Posterior cingulate gyrus (tissue), 11 donors: ENCODE measurements around the gene ATG13.

Experiments used
- DNase-seq, 10 donors: peaks; one replicate each; pipeline versions ENCODE4 v3.0.0 to v3.0.0-alpha.2; 2020 to 2021; ENCODE audit warnings: mixed read lengths in 3 of 10
- intact Hi-C: fragments of 100-400 bp; cut with DNase I; formaldehyde crosslinking; loops from one replicate; pipeline ENCODE4 v1.15.1; 2023

Gene ATG13

DNA sequence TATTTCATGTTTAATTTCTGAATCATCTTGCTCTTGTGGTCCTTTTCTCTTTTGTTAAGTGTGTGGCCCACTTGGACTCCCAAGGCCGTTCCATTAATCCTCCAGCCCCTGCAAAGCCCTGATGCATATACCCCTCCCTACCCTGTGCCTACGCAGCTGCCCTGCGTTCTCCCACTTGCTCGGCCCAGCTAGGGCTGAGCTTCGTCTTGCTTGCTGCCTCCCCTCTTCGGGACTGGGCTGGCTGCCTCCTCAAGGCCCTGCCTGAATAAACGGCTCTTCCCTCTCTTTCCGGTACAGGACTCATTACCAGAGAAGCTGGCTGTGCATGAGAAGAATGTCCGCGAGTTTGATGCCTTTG is 54.6 kb downstream of the ATG13 start:
- intact Hi-C loops = no loop called here
- peak in 2 of 10 donors; percentile 31 to 37 for DNase-seq

GRCh38 chr11:46672381-46672839 is 55.1 kb downstream of the ATG13 start:
- DNase-seq = peak in 2 of 10 donors; percentile 58 to 73
- intact Hi-C loops = no loop called here

DNA sequence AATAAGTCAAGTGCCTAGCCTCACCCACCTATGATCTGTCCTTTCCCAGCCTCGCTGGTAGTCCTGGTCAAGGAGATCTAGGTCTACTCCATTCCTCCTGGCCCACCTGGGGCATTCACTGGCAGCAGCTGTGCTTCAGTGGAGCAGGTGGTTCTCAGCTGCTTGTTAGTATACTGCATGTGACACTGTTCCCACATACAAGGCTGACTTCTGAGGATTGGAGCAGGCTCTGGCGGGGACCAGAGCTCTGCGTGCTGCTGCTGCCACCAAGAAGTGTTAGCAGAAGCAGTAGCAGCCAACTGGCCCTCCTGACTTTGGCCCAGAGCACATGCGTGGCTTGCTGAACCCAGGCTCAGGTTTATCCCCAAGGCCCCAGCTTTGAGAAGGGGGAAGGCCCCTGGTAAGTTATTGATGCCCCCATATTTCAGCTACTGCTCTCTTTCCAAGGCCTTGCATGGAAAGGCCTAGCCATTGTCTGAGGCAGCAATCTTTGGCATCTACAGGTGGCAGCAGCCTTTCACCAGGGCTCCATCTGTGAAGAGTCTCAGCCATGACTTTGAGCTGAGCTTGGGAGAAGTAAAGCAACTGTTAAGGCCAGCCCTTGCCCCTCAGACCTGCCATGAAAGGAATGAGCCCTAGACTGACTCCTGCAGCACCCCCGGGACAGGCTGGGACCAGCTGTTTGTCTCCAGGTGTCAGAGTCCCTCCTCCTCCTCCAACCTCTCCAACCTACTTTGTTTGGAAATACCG is 56.5 kb downstream of the ATG13 start:
- intact Hi-C loops = no loop called here
- DNase-seq = peak in 2 of 10 donors; percentile 48 to 75

DNA sequence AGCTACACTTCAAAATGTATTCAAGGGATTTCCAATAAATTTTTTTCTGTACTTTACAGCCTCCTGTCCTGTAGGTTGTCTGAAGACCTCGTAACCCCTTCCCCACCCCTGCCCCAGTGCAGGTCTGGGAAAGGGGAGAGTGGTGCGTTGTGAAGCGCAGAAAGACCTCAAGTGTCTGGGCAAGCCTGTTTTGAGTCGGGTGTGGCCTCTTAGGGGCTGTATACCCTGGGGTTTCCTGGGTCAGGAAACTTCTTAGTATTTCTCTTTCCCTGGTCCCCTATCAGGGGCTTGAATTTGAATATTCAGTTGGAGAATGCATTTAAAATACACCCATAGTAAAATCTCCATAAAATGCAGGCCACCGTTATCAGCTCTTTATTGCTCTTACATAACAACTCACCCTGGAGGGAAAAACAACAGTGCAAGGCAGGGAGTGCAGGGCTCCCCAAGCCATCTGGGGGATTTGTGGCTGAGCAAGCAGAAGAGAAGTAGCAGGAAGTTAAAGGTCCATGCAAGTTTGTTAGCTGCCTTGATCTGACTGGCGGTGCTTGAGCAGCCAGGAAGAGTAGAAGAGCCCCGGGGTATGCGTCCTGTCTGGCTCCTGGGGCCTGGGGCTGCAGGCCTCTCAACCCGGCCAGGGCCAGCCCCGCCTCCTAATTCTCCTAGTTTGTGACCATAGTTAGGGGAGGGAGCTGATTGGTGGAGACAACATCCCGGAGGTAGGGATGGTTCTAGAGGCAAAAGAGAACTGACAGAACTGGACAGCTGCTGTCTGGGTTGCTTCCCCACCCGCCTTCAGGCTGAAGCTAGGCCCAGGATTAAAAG is 57.3 kb downstream of the ATG13 start:
- intact Hi-C loops = no loop called here
- DNase-seq = peak in 1 of 10 donors; percentile 41

DNA sequence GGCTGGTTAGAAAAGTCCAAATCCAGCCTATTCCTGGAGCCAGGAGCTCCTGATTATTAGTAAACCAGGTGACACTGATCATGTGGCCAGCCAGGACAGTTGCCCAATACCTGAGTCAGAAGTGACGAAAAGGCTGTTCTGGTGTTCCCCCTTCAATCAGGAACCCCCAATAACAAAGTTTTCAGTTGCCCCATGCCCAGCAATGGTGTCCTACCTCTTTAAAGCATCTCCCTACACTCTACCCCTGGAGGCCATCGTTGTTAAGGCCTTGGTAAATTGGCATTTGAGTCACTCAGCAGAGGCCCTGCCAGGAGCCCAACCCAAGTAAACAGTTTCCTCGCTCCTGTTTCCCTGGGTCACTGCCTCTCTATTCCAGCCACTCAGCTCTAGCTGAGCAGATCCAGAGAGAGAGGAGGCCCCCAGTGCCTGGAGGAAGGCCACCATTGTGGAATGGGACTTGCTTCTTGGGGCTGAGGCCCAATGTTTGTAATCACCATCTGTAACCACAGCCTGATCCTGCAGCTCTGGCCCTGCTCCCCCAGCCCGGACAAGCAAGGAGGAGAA is 58.0 kb downstream of the ATG13 start:
- peak in 3 of 10 donors; percentile 30 to 88 (median 72) for DNase-seq
- intact Hi-C loops = no loop called here

DNA sequence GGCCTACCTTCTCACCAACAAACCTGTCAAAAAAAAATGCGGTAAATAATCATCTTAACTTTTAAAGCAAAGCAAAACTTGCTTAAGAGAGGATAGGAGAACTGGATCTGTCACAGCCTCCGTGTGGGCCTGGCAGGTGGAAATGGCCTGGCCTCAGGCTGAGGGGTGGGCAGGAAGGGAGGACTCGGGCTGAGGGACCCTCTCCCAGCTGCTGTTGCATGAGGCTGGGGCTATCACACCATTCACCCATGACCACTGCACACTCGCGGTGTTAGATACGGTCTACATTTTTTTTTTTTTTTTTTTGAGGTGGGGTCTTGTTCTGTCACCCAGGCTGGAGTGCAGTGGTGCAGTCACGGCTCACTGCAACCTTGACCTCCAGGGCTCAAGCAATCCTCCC is 58.6 kb downstream of the ATG13 start:
- DNase-seq = peak in 1 of 10 donors; percentile 58
- intact Hi-C loops = no loop called here

DNA sequence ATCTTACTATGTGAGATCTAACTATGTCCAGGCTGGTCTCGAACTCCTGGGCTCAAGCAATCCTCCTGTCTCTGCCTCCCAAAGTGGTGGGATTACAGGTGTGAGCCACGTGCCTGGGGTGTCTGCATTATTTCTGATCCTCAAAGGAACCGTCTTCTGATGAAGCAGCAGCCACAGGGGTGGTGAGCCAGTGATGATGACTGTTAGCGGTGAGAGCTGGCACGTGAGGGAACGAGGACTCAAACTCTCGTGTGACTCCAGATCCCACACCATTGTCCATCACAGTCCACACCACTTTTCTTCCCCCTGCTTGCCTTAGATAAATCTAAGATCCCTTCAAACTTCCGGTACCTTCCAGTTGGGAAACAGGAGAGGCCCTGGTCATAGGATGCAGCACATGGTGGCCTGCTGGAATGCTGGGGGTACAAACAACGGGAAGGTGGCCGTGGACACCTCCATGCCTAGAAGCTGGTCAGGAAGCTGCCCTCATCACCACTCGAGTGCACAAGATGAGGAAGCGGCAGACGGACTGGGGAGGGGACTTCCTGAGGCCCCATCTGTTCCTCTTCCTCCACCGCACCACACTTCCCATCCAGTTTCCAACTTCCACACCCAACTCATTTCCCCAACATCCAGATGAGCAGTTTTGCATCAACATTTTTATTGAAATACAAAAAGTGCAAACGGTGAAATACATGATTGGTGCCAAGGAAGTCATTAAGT is 59.2 kb downstream of the ATG13 start:
- intact Hi-C loops = no loop called here
- DNase-seq = peak in 2 of 10 donors; percentile 65 to 78

DNA sequence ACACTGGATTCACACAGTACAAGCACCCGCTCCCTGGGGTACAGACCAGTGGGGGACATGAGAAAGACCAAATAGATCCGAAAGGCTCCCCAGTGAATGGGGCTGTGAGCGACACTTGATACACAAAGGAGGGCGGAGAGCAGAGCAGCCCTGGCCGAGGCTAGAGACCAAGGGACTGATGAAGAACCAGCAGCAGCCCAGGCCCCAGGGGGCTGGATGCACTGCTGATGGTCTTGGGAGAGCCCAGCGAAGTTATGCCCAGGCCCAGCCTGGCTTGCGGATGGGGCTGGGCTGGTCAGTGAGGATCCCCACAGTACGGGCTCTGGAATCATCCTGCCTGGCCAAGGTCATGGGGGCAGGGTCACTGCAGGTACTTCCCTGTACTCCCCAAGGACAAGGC is 59.8 kb downstream of the ATG13 start:
- DNase-seq = peak in 2 of 10 donors; percentile 42 to 72
- intact Hi-C loops = no loop called here

GRCh38 chr11:46677991-46678740 is 60.8 kb downstream of the ATG13 start:
- intact Hi-C loops = no loop called here
- DNase-seq = peak in 1 of 10 donors; percentile 66

- intact Hi-C loops = no loop called here
- DNase-seq = peak in 2 of 10 donors; percentile 36 to 49
Observed at GRCh38 chr11:46678741-46679130, 61.4 kb downstream of the ATG13 start.

DNA sequence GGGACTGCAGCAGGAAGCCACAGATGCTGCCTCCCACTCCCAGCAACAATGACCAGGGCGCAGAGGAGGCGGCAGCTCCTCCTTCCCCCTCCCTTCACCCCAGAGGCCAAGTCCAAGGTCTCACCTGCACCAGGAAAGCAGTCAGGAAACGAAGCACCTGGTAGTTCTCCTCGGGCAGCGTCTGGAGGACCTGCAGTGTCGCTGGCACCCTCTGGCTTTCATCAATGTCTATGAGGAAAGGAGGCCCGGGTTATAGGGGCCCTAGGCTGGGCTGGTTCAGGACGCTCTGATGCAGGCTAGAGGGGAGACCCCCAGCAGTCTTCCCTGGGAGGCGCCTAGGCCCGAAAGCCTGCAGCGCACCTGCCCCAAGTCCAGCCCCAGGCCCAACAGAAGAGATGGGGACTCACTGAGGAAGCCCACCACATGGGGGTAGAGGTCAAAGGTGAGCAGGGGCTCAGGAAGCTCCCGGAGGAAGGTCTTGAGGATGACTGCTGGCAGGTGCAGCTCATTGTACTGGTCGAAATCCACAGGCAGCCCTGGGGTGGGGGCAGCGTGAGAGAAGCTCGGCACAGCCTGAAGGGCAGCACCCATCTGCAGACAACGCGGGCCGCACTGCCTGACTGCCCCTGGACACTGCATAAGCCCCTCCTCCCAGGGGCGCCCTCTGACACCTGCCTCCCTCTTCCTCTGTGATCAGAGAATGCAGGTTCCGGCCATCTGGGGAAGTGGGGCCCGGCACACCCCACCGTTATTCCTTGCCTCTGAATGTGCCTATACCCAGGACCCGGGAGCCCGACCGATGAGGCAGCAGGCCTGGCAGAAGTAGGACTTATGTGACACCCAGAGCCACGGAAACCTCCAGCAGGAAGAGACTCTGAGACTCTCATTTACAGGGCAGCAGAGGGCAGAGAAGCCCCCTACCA is 62.1 kb downstream of the ATG13 start:
- intact Hi-C loops = no loop called here
- peak in 2 of 10 donors; percentile 74 to 82 for DNase-seq

- DNase-seq = peak in 2 of 10 donors; percentile 45 to 71
- intact Hi-C loops = no loop called here
Observed at GRCh38 chr11:46680164-46680760, 62.9 kb downstream of the ATG13 start.

GRCh38 chr11:46680815-46681214 is 63.5 kb downstream of the ATG13 start:
- intact Hi-C loops = no loop called here
- DNase-seq = peak in 2 of 10 donors; percentile 68 to 79

- DNase-seq = peak in 2 of 10 donors; percentile 51 to 71
- intact Hi-C loops = no loop called here
Observed at GRCh38 chr11:46681814-46682213, 64.5 kb downstream of the ATG13 start.

GRCh38 chr11:46682773-46683752 is 65.7 kb downstream of the ATG13 start:
- DNase-seq = peak in 3 of 10 donors; percentile 38 to 66 (median 47)

GRCh38 chr11:46684367-46684766 is 67.0 kb downstream of the ATG13 start:
- intact Hi-C loops = no loop called here
- peak in 2 of 10 donors; percentile 0 to 13 for DNase-seq

More at GRCh38 chr11:46682773-46683752, 65.7 kb downstream of the ATG13 start:
- intact Hi-C loops = no loop called here
